ENCODE data around the gene C1QTNF6. TPM values are rescaled to one million over a fixed set of nuclear protein-coding genes. Genes with fewer than 3 reads are reported as not detected.

The C1QTNF6 gene
- total and polyA plus RNA-seq, 10 donors = 5.3 to 10.3 (median 7.6) TPM

GRCh38 chr22:37184816-37185541 lies 3.1 kb downstream of the C1QTNF6 start:
- WGBS, 5 donors = 91 to 92% (median 92%) methylated on average over 18 of the region's 18 CpGs

DNA sequence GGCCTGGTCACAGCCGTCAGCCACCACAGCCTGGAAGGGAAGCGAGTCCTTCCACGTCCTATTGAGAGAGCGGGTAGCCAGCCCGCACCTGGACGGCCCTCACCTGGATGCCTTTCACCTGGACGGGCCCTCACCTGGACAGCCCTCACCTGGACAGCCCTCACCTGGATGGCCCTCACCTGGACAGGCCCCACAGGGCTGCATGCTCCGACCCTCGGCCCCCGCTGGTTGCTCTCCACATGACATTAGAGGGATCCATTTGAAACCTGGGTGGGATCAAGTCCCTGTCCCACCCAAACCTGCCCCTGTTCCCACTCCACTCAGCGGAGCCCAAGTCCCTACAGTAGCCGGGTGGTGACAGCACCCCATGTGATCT lies 3.7 kb downstream of the C1QTNF6 start:
- intact Hi-C loops (cut with DNase I; ENCODE audit: low total_unique reads) = no loop called here
- H3K9me3 ChIP-seq = no peaks in the 10 kb centered on the region
- DNase-seq = no peak
- 84 to 92% (median 87%) methylated on average over 5 to 12 of the region's 12 CpGs for WGBS, 5 donors
- H3K27ac ChIP-seq = peak overlapping the region in 2 of 8 donors; percentile 31 to 42
- peaks cover 28 to 78% (median 52%) of the 10 kb centered on the region in 6 donors for H3K4me1 ChIP-seq
- no peaks in the 10 kb centered on the region for H3K27me3 ChIP-seq (replicated peaks in 1 of 7)
- H3K36me3 ChIP-seq = peaks cover 0 to 10% (median 3%) of the 10 kb centered on the region in 6 donors
- no peak overlapping the region for H3K4me3 ChIP-seq
- TF ChIP-seq POLR2A (IDR thresholded peaks at IDR 0.05) = no peak
- no peak for TF ChIP-seq POLR2AphosphoS5 (IDR thresholded peaks at IDR 0.05)
- no peak for TF ChIP-seq CTCF (IDR thresholded peaks at IDR 0.05 in 8 of 11, conservative IDR thresholded peaks at IDR 0.05 in 3 of 11)

More at GRCh38 chr22:37184816-37185541, 3.1 kb downstream of the C1QTNF6 start:
- no peaks in the 10 kb centered on the region for H3K9me3 ChIP-seq
- no peak for TF ChIP-seq POLR2A (IDR thresholded peaks at IDR 0.05)
- DNase-seq = peak; percentile 66
- intact Hi-C loops (cut with DNase I; ENCODE audit: low total_unique reads) = no loop called here
- peaks cover 28 to 76% (median 55%) of the 10 kb centered on the region in 6 donors for H3K4me1 ChIP-seq
- H3K36me3 ChIP-seq = peaks cover 0 to 10% (median 3%) of the 10 kb centered on the region in 6 donors
- H3K4me3 ChIP-seq = no peak overlapping the region
- H3K27ac ChIP-seq = peak overlapping the region in 3 of 8 donors; percentile 80 to 86 (median 85)
- H3K27me3 ChIP-seq (replicated peaks in 1 of 7) = no peaks in the 10 kb centered on the region

- 67 to 75% (median 74%) methylated on average over 15 to 17 of the region's 17 CpGs for WGBS, 5 donors
- H3K27ac ChIP-seq = peak overlapping the region in 2 of 8 donors; percentile 26 to 42
- intact Hi-C loops (cut with DNase I; ENCODE audit: low total_unique reads) = no loop called here
Observed at GRCh38 chr22:37183432-37184379, 4.3 kb downstream of the C1QTNF6 start.

DNA sequence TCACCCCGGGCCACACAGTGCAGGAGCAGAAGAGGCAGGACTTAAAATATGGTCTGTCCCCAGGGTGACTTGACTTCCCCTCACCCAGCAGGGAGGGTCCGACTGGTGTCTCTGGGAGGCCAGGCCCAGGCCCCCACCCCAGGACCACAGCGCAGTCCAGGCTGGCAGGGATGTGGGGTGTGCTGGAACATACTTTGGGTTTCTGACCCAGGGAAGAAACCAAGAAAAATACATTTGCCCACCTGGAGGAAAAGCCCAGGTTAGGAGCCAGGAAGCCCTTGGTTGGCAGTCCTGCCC lies 5.2 kb downstream of the C1QTNF6 start:
- intact Hi-C loops (cut with DNase I; ENCODE audit: low total_unique reads) = no loop called here
- no peak overlapping the region for H3K4me3 ChIP-seq
- peak overlapping the region in 1 of 8 donors; percentile 26 for H3K27ac ChIP-seq
- no peaks in the 10 kb centered on the region for H3K9me3 ChIP-seq
- peaks cover 29 to 78% (median 48%) of the 10 kb centered on the region in 6 donors for H3K4me1 ChIP-seq
- WGBS, 5 donors = 69 to 96% (median 86%) methylated on average over 3 of the region's 3 CpGs
- peaks cover 0 to 10% (median 3%) of the 10 kb centered on the region in 6 donors for H3K36me3 ChIP-seq
- no peaks in the 10 kb centered on the region for H3K27me3 ChIP-seq (replicated peaks in 1 of 7)
- peak; percentile 69 for DNase-seq
- TF ChIP-seq POLR2A (IDR thresholded peaks at IDR 0.05) = no peak
- no peak for TF ChIP-seq CTCF (IDR thresholded peaks at IDR 0.05 in 8 of 11, conservative IDR thresholded peaks at IDR 0.05 in 3 of 11)
- TF ChIP-seq POLR2AphosphoS5 (IDR thresholded peaks at IDR 0.05) = no peak

More at GRCh38 chr22:37183432-37184379, 4.3 kb downstream of the C1QTNF6 start:
- TF ChIP-seq POLR2AphosphoS5 (IDR thresholded peaks at IDR 0.05) (peak in 1 of 3 donors; percentile 8), POLR2A (IDR thresholded peaks at IDR 0.05) (no peak)
- H3K27me3 ChIP-seq (replicated peaks in 1 of 7) = no peaks in the 10 kb centered on the region
- H3K36me3 ChIP-seq = peaks cover 0 to 10% (median 3%) of the 10 kb centered on the region in 6 donors
- peak; percentile 71 for DNase-seq
- no peak overlapping the region for H3K4me3 ChIP-seq
- H3K9me3 ChIP-seq = no peaks in the 10 kb centered on the region
- H3K4me1 ChIP-seq = peaks cover 31 to 78% (median 50%) of the 10 kb centered on the region in 6 donors

Data from spleen (tissue), 11 donors.